Mesendoderm (in vitro differentiated cells): Measurements from ENCODE around the gene SORCS2.

Source experiments
- DNase-seq: peaks from one replicate; pipeline ENCODE4 v3.0.0; 2013
- H2AK5ac ChIP-seq: 2 replicates; pipeline ENCODE4 v1.6.1; 2013; ENCODE audit warnings: low read length, inconsistent platforms
- H2BK120ac ChIP-seq: 2 replicates; pipeline ENCODE4 v1.6.1; 2013; ENCODE audit warnings: low read depth, mild to moderate bottlenecking, low read length, moderate library complexity, mixed read lengths
- H2BK15ac ChIP-seq: replicated peaks from 2 replicates; pipeline ENCODE4 v1.6.1; 2013; ENCODE audit warnings: low read depth, mild to moderate bottlenecking, moderate library complexity
- H2BK5ac ChIP-seq: 2 replicates; pipeline ENCODE4 v1.6.1; 2013; ENCODE audit warnings: low read length, inconsistent platforms
- H3K18ac ChIP-seq: 2 replicates; pipeline ENCODE4 v1.6.1; 2013; ENCODE audit warnings: mild to moderate bottlenecking, low read length, mixed read lengths
- H3K23ac ChIP-seq: one replicate; pipeline ENCODE4 v1.6.1; 2013; ENCODE audit warnings: low read length
- H3K27ac ChIP-seq: 2 replicates; pipeline ENCODE4 v1.5.1; 2013; ENCODE audit warnings: low read depth, mild to moderate bottlenecking, inconsistent platforms, low read length, moderate library complexity
- H3K27me3 ChIP-seq: 2 replicates; pipeline ENCODE4 v1.6.1; 2013; ENCODE audit warnings: low read length, control low read depth, mild to moderate bottlenecking, inconsistent platforms; ENCODE audit not compliant: insufficient read depth, poor library complexity
- H3K36me3 ChIP-seq: 2 replicates; pipeline ENCODE4 v1.6.1; 2013; ENCODE audit warnings: low read length, inconsistent platforms; ENCODE audit not compliant: control insufficient read depth, insufficient read depth
- H3K4ac ChIP-seq: one replicate; pipeline ENCODE4 v1.6.1; 2013; ENCODE audit warnings: low read depth, mild to moderate bottlenecking, low read length, moderate library complexity
- H3K4me1 ChIP-seq: 2 replicates; pipeline ENCODE4 v1.6.1; 2013; ENCODE audit warnings: low read depth, low read length, inconsistent platforms; ENCODE audit not compliant: control insufficient read depth
- H3K4me2 ChIP-seq: 2 replicates; pipeline ENCODE4 v1.6.1; 2013; ENCODE audit warnings: low read length
- H3K4me3 ChIP-seq: 2 replicates; pipeline ENCODE4 v1.5.1; 2013; ENCODE audit warnings: mild to moderate bottlenecking, low read length
- H3K56ac ChIP-seq: one replicate; pipeline ENCODE4 v1.6.1; 2013; ENCODE audit warnings: low read length
- H3K79me1 ChIP-seq: 2 replicates; pipeline ENCODE4 v1.6.1; 2013; ENCODE audit warnings: low read length, inconsistent platforms
- H3K79me2 ChIP-seq: 2 replicates; pipeline ENCODE4 v1.6.1; 2013; ENCODE audit warnings: mild to moderate bottlenecking, low read length; ENCODE audit not compliant: control insufficient read depth, insufficient read depth
- H3K9ac ChIP-seq: 2 replicates; pipeline ENCODE4 v1.6.1; 2013; ENCODE audit warnings: low read length, inconsistent platforms
- H4K5ac ChIP-seq: one replicate; pipeline ENCODE4 v1.6.1; 2013; ENCODE audit warnings: low read length
- H4K8ac ChIP-seq: one replicate; pipeline ENCODE4 v1.6.1; 2013; ENCODE audit warnings: low read depth, mild to moderate bottlenecking, control low read depth, low read length, moderate library complexity
- WGBS: extraction: QIAGEN DNeasy Blood & Tissue Kit; methylation state at CpG from one replicate; pipeline ENCODE4 v1.1.7; 2013; ENCODE audit warnings: low lambda C conversion rate, missing lambda C conversion rate; ENCODE audit not compliant: insufficient coverage; ENCODE audit errors: extremely low coverage; 5-methylcytosine and 5-hydroxymethylcytosine counted together

Gene SORCS2

GRCh38 chr4:7767966-7768365, 575.6 kb downstream of the SORCS2 start:
- no peak overlapping the region for H2BK15ac ChIP-seq
- no peaks in the 10 kb centered on the region for H3K79me2 ChIP-seq
- H3K23ac ChIP-seq = no peak overlapping the region
- no peak overlapping the region for H4K5ac ChIP-seq
- no peak overlapping the region for H3K27ac ChIP-seq
- no peak overlapping the region for H3K9ac ChIP-seq
- H3K79me1 ChIP-seq = no peaks in the 10 kb centered on the region
- H3K36me3 ChIP-seq = peaks cover 4% of the 10 kb centered on the region
- whole genome bisulfite sequencing = no CpG with 5 or more reads among the region's 13 CpGs
- no peak for DNase-seq
- H3K4ac ChIP-seq = no peak overlapping the region
- no peak overlapping the region for H3K4me2 ChIP-seq
- H3K4me1 ChIP-seq = no peaks in the 10 kb centered on the region
- no peak overlapping the region for H4K8ac ChIP-seq
- H2AK5ac ChIP-seq = no peak overlapping the region
- H2BK5ac ChIP-seq = no peak overlapping the region
- H3K4me3 ChIP-seq = no peak overlapping the region
- no peaks in the 10 kb centered on the region for H3K27me3 ChIP-seq
- no peak overlapping the region for H3K56ac ChIP-seq
- H3K18ac ChIP-seq = no peak overlapping the region
- no peak overlapping the region for H2BK120ac ChIP-seq

- H3K79me1 ChIP-seq = no peaks in the 10 kb centered on the region
- H3K27me3 ChIP-seq = no peaks in the 10 kb centered on the region
- H3K79me2 ChIP-seq = no peaks in the 10 kb centered on the region
- H3K18ac ChIP-seq = no peak overlapping the region
- H4K5ac ChIP-seq = no peak overlapping the region
- H3K4me2 ChIP-seq = no peak overlapping the region
- no peak overlapping the region for H3K9ac ChIP-seq
- no peak overlapping the region for H3K4me3 ChIP-seq
- no peak overlapping the region for H2AK5ac ChIP-seq
- WGBS = no CpG with 5 or more reads among the region's 16 CpGs
- no peak overlapping the region for H3K23ac ChIP-seq
- no peak for DNase-seq
- no peak overlapping the region for H3K27ac ChIP-seq
- H2BK15ac ChIP-seq = no peak overlapping the region
- H3K36me3 ChIP-seq = peaks cover 9% of the 10 kb centered on the region
- H2BK5ac ChIP-seq = no peak overlapping the region
- H3K56ac ChIP-seq = no peak overlapping the region
- no peak overlapping the region for H4K8ac ChIP-seq
- H3K4ac ChIP-seq = no peak overlapping the region
- H3K4me1 ChIP-seq = no peaks in the 10 kb centered on the region
- H2BK120ac ChIP-seq = no peak overlapping the region
These were observed 576.4 kb downstream of the SORCS2 start for GRCh38 chr4:7768736-7769135.

GRCh38 chr4:7769396-7770223, 577.3 kb downstream of the SORCS2 start:
- H3K9ac ChIP-seq = no peak overlapping the region
- no peak overlapping the region for H4K5ac ChIP-seq
- H4K8ac ChIP-seq = no peak overlapping the region
- no peak overlapping the region for H2BK120ac ChIP-seq
- no peaks in the 10 kb centered on the region for H3K4me1 ChIP-seq
- no peak overlapping the region for H3K18ac ChIP-seq
- no peak overlapping the region for H3K27ac ChIP-seq
- no peak overlapping the region for H2BK5ac ChIP-seq
- no CpG with 5 or more reads among the region's 20 CpGs for WGBS
- no peaks in the 10 kb centered on the region for H3K79me2 ChIP-seq
- no peak overlapping the region for H2AK5ac ChIP-seq
- H3K4ac ChIP-seq = no peak overlapping the region
- no peaks in the 10 kb centered on the region for H3K79me1 ChIP-seq
- DNase-seq = no peak
- no peak overlapping the region for H2BK15ac ChIP-seq
- H3K27me3 ChIP-seq = no peaks in the 10 kb centered on the region
- H3K23ac ChIP-seq = no peak overlapping the region
- no peak overlapping the region for H3K4me2 ChIP-seq
- H3K56ac ChIP-seq = no peak overlapping the region
- H3K4me3 ChIP-seq = no peak overlapping the region
- H3K36me3 ChIP-seq = peaks cover 12% of the 10 kb centered on the region

GRCh38 chr4:7770224-7771050, 578.1 kb downstream of the SORCS2 start:
- Histone ChIP-seq H3K4me1 (no peaks in the 10 kb centered on the region), H3K4me2 (no peak overlapping the region), H2BK5ac (no peak overlapping the region), H3K79me2 (no peaks in the 10 kb centered on the region), H3K23ac (no peak overlapping the region), H4K8ac (no peak overlapping the region), H3K4ac (no peak overlapping the region), H3K79me1 (no peaks in the 10 kb centered on the region), H2BK15ac (no peak overlapping the region), H3K9ac (no peak overlapping the region), H2BK120ac (no peak overlapping the region), H3K4me3 (no peak overlapping the region), H4K5ac (no peak overlapping the region), H2AK5ac (no peak overlapping the region), H3K18ac (no peak overlapping the region), H3K56ac (no peak overlapping the region), H3K36me3 (peaks cover 14% of the 10 kb centered on the region), H3K27me3 (no peaks in the 10 kb centered on the region), H3K27ac (no peak overlapping the region)
- WGBS = no CpG with 5 or more reads among the region's 13 CpGs
- peak; percentile 49 for DNase-seq

GRCh38 chr4:7771056-7771455, 578.7 kb downstream of the SORCS2 start:
- H2BK5ac ChIP-seq = no peak overlapping the region
- H3K4me1 ChIP-seq = no peaks in the 10 kb centered on the region
- no CpG with 5 or more reads among the region's 6 CpGs for WGBS
- DNase-seq = no peak
- no peak overlapping the region for H2BK120ac ChIP-seq
- H3K79me2 ChIP-seq = no peaks in the 10 kb centered on the region
- H3K18ac ChIP-seq = no peak overlapping the region
- H3K27ac ChIP-seq = no peak overlapping the region
- no peak overlapping the region for H2AK5ac ChIP-seq
- H3K4me2 ChIP-seq = no peak overlapping the region
- no peak overlapping the region for H3K9ac ChIP-seq
- no peak overlapping the region for H3K4me3 ChIP-seq
- H4K5ac ChIP-seq = no peak overlapping the region
- H3K23ac ChIP-seq = no peak overlapping the region
- no peak overlapping the region for H3K56ac ChIP-seq
- H3K79me1 ChIP-seq = no peaks in the 10 kb centered on the region
- no peaks in the 10 kb centered on the region for H3K27me3 ChIP-seq
- H3K4ac ChIP-seq = no peak overlapping the region
- no peak overlapping the region for H2BK15ac ChIP-seq
- no peak overlapping the region for H4K8ac ChIP-seq
- peaks cover 15% of the 10 kb centered on the region for H3K36me3 ChIP-seq
